ENCODE measurements around the gene MUSK.
A peak's percentile ranks its signal among the peaks of the same experiment; 100 is the strongest.

Gene MUSK

GRCh38 chr9:110828264-110828663, 159.7 kb downstream of the MUSK start:
- H3K4me3 ChIP-seq (replicated peaks; ENCODE audit: low read depth, low read length) = no peak overlapping the region
- DNase-seq (ENCODE audit: low read depth) = peak; percentile 68
- no peak for TF ChIP-seq CTCF (IDR thresholded peaks at IDR 0.05; ENCODE audit: low read length, missing control alignments)

- no peak for TF ChIP-seq CTCF (IDR thresholded peaks at IDR 0.05; ENCODE audit: low read length, missing control alignments)
- no peak overlapping the region for H3K4me3 ChIP-seq (replicated peaks; ENCODE audit: low read depth, low read length)
- DNase-seq (ENCODE audit: low read depth) = no peak
These were observed 161.9 kb downstream of the MUSK start for GRCh38 chr9:110830495-110830894.

- TF ChIP-seq CTCF (IDR thresholded peaks at IDR 0.05; ENCODE audit: low read length, missing control alignments) = no peak
- DNase-seq (ENCODE audit: low read depth) = no peak
- H3K4me3 ChIP-seq (replicated peaks; ENCODE audit: low read depth, low read length) = no peak overlapping the region
These were observed 164.3 kb downstream of the MUSK start for GRCh38 chr9:110832926-110833325.

GRCh38 chr9:110835404-110835803, 166.8 kb downstream of the MUSK start:
- TF ChIP-seq CTCF (IDR thresholded peaks at IDR 0.05; ENCODE audit: low read length, missing control alignments) = no peak
- peak; percentile 85 for DNase-seq (ENCODE audit: low read depth)

GRCh38 chr9:110835859-110836271, 167.3 kb downstream of the MUSK start:
- H3K4me3 ChIP-seq (replicated peaks; ENCODE audit: low read depth, low read length) = no peak overlapping the region
- no peak for TF ChIP-seq CTCF (IDR thresholded peaks at IDR 0.05; ENCODE audit: low read length, missing control alignments)
- no peak for DNase-seq (ENCODE audit: low read depth)

More at GRCh38 chr9:110835404-110835803, 166.8 kb downstream of the MUSK start:
- no peak overlapping the region for H3K4me3 ChIP-seq (replicated peaks; ENCODE audit: low read depth, low read length)

- no peak for TF ChIP-seq CTCF (IDR thresholded peaks at IDR 0.05; ENCODE audit: low read length, missing control alignments)
- DNase-seq (ENCODE audit: low read depth) = no peak
- no peak overlapping the region for H3K4me3 ChIP-seq (replicated peaks; ENCODE audit: low read depth, low read length)
These were observed 168.9 kb downstream of the MUSK start for GRCh38 chr9:110837401-110838005.

GRCh38 chr9:110842169-110842568, 173.6 kb downstream of the MUSK start:
- TF ChIP-seq CTCF (IDR thresholded peaks at IDR 0.05; ENCODE audit: low read length, missing control alignments) = no peak
- no peak overlapping the region for H3K4me3 ChIP-seq (replicated peaks; ENCODE audit: low read depth, low read length)
- no peak for DNase-seq (ENCODE audit: low read depth)

Data from fibroblast of pulmonary artery (primary cell).